ENCODE measurements around the gene NFE2.
"Not testable (repeated sequence)": the region's sequence is repeated elsewhere in the genome, so short reads cannot be mapped to it uniquely, and the experiment has no call there.

Gene NFE2

DNA sequence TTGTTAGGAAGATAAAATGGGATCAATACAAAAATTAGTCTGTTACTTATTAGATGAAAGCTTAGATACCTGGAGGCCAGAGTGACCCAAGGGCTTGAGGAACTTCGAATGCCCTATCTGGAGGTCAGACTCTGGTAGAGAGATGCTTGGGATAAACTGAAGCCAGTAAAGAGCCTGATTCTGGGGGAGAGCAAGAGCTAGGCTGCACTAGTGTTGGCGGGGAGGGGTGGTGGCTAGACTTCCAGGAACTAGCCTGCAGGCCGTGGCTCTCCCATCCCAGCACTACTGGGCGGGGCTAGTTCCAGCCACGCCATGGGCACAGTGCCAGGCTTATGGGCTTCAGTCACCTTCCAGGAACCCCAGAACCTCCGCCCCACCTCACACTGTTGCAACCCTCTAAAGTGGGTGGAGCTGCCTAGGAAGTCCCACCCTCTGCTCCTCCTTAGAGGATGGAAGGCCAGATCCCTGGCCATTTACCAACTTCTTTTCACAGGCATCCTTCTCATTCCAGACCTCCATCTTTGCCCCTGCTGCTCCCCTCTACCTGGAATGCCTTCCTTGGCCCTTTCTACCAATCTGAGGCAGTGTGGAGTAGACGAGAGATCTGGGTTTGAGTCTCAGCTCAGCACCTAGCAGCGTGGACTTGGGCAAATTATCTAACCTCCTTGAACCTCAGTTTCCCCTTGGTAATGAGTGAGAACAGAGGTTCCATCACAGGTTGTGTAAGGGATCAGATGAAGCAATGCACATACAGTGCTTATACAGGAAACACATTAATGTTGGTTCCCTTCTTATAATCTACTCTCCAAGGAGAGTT is 6.3 kb upstream of the NFE2 start:
- no peak for DNase-seq

DNA sequence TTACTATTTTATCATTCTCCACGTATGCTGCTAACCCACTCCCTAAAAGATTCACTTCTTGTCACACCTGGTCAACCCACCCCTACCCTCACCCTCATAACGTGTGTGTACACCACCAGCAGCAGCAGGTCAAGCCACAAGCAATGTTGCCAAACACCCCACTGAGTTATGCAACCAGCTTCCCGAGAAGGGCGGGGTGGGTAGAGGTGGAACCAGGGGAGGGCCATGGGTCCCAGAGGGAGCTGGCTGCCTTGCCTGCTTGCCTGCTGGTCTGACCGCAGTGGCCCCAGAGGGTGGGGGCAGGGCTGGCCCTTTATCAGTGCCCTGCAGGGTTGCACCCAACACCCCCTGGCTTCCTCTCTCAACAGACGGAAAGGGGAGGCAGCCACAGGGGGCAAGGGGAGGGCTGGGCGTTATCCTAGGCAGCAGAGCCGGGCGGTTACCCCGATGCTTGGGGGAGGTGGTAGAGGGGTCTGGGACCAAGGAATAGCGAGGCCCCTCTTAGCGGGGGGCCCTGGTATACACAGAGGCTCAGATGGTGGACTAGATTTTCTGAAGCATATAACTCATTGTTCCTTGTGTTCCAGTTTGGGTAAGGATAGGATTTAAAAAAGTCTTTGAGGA is 3.5 kb upstream of the NFE2 start:
- DNase-seq, result no peak

DNA sequence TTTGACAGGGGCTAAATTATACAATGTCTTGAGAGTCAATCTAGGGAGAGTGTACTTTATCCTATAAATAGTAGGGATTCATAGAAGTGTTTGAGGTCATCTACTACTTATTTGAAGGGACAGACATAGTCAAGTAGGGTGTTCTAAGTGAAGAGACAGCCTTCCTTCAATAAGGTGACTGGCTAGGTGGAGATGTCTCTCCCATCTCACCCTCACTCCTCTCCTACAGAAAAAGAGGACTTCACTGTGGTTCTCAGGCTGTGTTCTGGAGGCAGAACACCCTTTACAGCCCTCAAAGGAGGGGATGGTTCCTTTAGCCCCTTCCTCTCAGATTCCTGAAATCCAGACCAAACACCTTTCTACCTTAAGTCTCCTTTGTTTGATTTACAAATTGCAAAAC is 2.8 kb upstream of the NFE2 start:
- no peak for DNase-seq

DNA sequence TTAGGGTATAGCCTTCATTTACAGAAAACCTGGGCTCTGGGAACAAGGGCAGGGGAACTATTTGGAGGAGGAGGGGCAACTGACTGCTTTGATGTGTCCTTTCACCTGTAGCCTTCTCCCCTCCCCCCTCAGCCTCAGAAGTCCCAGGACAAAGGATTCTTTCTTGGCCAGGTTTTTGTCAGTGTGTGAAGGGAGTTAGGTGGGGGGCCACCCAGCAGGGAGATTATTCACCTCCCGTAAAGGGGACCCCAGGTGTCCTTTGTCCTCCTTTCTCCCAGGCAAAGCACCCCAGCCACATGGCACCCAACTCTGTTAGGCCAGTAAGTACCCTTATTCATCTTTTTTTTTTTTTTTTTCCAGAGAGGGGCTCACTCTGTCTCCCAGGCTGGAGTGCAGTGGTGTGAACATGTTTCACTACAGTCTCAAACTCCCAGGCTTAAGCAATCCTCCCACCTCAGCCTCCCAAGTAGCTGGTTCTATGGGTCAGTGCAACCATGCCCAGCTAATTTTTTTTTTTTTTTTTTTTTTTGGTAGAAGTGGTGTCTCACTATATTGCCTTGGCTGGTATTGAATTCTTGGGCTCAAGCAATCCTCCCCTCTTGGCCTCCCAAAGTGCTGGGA is 723 bp upstream of the NFE2 start:
- DNase-seq, result no peak

DNA sequence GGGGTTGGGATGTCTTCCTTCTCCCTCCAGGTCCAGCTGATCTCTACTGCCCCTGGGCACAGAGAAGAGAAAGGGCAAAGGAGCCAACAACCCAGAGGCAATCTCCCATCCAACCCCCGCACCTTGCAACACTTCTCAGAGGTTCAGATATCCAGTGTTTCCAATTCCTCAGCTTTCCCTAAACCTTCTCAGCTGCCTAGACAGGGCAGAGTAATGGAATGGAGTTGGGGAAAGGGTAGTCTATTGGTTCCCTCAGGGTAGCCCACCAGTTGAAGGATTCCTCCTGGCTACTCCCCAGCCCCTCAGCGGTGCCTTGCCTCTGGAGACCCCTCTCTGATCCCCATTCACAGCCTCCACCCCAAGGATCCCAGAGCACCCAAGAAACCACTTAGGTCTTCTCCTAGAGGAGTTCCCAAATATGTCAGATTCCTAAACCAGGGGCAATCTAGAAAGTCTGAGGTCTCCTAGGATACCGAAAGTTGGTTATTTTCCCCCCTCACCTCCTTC is 537 bp downstream of the NFE2 start:
- DNase-seq, result no peak

DNA sequence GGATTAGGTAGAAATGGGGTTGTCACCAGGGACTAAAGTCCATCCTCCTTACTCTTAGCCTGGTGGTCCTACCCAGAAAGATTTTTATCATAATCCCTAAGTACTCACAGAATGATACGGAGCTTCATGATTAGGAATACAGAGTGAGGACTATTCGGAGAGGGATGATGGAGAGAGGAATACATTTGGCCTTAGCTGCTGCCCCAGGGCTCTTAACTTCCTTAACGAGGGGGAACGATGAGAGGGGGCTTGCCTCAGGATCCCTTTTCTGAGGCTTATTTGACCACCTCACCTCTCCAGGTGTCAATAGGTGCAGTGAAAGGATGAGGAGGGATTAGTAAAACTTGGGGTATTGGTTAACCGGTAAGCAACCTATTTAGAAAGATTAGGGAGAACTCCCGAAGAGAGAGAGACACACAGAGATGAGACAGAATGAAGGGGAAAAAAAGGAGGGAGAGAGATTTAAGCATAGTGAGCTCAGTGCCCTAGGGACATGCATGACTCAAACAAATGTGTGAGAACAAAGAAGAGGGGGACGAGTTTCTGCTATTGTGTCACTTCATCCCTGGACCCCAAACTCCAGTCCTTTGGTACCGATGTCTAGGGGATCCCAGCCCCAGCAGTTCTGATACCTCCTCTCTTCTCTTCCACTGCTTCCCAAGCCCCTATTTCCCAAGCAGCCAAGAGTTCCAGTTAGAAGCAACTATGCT is 1.1 kb downstream of the NFE2 start:
- DNase-seq, result no peak

DNA sequence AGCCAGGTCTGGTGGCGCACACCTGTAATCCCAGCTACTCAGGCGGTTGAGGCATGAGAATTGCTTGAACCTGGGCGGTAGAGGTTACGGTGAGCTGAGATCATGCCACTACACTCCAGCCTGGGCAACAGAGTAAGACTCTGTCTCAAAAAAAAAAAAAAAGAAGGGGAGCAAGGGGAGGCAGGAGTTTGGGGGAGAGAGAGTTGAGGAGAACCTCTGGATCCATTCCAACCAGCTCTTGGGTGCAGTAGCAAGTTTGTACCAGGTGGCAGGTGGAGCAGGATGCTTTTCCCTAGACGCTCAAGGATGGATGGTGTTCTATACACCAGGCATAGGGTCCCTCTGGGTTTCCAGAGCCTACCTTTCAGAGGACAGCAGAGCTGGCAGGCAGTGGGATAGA is 1.9 kb downstream of the NFE2 start:
- DNase-seq, result no peak

DNA sequence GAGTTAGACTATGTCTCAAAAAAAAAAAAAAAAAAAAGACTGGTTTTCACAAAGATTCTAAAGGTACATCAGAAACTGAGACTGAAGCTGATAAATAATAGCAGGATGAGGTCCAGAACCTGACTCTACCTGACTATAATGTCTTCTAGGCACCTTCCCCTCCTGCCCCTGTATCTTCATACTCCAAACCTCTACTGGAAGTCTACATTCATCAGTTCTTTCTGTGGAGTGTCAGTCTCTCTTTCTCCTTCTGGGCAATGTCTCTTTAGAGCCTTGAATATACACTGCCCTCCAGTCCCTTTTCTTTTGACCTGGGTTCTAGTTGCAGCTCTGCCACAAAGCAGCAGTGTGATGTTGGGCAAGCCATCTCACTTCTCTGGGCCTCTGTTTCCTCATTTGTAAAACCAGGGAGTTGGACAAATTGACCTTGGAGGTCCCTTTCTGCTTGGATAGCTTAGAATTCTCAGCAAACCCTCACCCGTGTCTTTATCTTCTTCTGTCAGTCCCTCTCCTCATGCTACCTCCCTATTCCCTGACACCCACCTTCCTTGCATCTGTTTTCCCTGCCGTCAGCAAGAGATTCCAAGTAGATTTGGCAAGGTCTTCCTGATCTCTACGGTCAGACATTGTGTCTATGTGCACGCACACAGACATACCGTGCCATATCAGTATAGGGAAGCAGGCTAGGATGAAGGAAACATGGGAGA is 4.3 kb downstream of the NFE2 start:
- no peak for DNase-seq

DNA sequence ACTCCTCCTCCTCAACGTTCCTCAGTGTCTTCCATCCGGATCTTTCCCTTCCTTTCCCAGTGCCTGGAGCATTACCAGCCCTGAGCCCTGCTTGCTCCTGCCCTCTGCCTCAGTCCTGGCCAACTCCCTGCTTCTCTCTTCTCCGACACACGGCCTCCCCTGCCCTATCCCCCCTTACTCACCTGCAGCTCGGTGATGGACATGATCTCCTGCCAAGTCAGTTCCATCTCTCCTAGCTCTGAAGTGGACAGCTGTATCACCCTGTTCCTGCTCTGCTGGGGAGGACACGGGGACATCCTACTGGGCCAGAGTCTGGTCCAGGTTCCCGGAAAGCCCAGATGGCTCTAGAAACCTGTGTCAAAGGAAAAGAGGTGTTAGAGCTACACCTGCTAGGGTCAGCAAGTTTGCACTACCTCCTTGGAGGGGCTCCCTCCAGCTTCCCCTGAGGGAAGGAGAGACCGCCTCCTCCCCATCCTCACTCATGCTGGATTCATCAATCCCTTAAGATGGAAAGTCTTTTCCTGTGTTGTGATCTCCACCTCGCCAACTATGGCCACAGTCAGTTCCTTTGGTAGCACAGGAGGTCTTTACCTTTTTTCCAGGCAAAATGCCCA is 5.8 kb downstream of the NFE2 start:
- no peak for DNase-seq

DNA sequence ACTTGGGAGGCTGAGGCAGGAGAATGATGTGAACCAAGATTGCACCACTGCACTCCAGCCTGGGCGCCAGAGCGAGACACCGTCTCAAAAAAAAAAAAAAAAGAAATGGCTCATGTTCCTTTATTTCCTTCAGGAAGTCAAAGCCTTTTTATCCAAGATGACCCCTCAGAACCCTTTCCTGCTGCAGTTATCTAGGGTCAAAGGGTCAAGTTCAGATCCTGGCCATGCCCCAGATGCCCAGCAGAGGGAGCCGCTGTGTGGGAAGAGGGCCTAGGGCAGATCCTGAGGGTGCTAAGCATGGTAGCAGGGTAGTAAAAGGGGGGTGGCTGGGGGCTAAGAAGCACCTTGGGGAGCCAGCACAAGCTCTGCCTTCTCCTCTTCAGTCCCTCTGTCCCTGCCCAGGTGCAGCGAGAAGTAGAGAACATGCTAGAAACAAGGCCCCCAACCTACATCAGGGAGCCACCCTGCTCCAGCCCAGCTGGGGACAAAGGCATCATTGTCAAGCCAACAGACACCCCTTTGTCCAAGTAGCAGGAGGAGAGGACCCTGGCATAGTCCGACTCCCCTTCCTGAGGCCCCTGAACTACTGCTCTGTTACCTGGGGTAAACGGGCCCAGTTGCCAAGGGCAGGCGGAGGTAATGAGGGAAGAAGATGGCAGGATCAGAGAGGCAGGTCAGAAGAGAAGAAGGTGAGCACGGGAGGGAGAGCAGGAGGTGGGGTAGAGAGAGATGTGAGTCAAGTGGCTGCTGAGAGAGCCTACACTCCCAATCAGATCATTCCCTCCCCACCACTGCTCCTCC is 6.5 kb downstream of the NFE2 start:
- no peak for DNase-seq

DNA sequence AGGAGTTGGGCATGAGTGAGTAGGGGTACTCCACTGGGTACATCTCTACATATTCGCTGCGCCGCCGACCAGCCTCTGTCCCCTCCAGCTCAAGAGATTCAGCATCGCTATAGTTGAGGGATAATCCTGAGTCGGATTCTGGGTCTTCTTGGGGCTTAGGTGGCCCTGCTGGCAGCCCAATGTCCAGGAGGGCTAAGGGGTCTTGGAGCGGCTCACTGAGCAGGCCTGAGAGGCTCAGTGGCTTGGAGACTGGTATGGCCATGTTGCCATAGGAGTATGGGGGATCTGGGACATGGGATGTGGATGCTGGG is 7.9 kb downstream of the NFE2 start:
- DNase-seq, result no peak

DNA sequence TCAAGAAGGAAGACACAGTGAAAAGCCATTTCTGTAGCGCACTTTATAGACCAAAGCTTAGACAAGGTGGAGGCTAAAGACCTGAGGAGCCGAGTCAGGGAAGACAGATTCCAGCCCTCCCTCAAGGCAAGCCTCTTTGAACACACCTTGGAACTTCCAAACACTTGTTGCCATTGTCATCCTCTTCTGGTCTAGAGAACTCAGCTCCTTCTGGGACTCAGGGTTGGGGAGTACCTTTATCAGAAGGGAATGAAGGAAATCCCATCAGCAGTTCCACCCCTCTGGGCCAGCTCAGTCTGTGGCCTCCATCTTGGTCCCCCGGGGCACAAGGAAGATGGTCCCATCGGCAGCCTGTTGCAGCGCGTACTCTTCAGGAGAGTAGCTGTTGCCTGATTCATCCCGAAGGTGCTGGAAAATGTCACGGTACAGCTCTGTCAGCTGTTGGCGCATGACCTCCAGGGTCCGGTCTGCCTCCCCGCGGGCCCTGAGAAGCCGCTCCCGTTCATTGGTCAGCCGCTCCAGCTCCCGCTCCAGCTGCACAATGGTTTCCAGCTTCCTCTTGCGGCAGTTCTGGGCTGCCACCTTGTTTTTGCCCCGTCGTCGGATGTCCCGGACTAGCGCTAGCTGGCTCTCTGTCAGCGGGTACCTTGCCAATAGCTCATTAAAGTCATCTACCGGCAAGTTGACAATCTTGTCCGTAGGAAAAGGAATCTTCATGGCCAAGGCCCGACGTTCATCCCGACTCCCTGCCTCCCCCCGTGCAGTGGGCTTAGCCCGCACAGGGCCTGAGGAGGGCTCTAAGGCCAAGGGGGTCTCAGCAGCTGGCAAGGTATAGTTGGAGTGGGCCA is 8.5 kb downstream of the NFE2 start:
- DNase-seq, result no peak

DNA sequence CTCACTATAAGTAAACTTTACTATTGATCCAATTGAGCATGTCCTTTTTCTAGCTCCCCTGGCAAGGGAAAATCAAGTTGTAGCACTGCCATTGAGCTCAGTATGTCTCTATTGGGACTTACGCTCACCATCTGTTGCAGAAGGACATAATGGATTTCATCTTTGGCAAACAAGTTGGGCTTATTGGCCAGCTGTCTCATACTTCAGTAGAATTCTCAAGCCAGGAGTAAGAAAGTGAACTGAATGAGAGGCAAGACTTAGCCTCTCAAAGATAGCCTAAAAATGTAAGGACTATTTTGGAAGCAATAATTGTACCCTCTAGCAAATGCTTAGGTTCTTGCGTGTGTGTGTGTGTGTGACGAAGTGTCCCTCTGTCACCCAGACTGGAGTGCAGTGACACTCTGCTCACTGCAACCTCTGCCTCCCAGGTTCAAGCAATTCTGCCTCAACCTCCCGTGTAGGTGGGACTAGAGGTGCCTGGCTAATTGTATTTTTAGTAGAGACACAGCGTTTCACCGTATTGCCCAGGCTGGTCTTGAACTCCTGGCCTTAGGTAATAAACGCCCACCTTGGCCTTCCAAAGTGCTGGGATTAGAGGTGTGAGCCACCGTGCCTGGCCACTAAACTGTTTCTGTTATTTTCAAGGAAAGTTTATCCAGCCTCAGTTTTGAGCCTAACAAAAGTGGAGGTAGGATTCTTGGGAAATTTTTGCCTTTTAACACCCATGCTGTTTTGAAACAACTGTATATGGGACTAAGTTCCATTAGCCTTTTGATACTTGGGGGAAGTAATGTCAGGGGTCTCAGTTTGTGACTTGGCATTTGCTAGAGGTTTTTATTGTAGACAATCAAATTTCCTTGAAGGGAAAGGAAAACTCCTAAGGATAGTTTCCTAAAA is 13.3 kb downstream of the NFE2 start:
- no peak for DNase-seq

DNA sequence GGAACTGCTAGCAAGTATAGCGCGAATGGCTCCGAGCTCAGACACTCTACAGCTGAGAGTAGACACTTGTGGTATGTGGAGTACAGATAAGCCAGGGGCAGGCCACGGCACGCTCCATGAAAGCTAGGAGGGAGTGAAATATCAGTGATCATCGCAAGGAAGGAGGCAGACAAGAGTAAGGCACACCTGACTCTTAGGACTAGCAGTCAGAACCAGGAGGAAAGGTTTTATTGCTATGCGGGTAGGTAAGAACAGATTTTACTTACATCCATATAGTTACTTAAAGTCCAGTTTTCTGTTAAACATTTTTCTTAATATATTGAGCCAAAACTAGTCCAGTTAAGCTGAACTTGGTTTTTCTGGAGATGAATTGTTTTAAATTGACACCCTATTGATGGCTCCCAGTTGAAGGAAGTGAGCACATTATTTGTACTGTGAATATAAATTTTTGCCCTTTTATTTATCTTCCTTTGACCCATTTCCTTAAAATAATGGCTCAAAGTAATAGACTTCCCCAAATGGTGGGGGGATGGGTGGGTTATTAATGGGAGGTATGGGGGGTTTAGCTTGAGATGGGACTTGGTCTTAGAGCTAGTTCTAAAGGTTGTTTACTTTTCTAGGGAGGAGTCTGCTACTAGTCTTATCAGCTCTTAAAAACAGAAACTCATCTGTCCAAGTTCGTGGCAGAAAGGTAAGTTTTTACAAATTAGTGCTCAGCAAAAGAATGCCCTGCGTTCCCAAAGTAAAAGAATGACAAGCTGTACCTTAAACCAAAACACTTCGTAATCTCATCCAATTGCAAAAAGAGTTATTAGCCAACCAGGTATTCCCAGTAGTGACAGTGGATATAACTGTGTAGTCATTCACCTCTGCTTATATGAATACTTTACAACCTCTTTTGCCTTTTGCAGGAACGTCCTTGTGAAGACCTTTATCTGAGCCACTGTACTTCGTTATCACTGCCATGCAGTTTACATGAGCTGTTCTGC is 14.5 kb downstream of the NFE2 start:
- no peak for DNase-seq

DNA sequence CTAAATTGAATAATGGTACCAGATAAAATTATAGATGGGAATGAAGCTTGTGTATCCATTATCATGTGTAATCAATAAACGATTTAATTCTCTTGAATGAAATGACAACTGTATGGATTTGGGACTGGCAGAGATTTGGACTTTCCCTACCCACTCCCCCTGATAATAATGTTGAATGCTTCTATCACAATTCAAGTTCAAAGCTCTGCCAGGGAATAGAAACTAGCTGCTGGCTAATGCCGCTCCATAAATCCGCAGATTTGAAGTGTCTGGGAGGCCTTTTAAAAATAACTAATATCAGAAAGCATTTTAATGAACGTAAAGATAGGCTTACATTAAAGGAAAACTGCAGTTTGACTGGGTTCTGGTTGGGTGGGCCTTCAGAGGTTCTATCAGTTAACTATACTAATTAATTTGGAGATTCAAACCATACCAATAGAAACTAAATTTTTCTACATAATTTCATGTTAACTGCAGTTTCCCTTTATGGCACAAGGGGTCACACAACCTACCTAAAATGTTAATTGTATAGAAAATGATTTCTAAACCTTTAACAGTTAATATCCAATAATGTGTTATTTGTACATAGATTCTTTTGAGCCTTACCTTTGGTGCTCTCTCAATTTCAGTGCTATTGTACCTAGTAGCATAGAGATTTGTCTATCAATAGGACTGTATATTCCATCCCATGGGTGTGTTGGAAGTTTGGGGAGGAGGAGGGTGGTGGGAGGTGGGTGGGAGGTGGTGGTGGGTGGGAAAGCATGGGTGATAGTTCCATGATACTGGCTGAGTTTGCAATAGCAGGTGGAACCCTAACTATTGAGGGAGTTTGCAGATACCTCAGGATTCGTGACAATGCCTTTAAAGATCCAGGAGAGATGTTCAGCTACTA is 15.4 kb downstream of the NFE2 start:
- no peak for DNase-seq

DNA sequence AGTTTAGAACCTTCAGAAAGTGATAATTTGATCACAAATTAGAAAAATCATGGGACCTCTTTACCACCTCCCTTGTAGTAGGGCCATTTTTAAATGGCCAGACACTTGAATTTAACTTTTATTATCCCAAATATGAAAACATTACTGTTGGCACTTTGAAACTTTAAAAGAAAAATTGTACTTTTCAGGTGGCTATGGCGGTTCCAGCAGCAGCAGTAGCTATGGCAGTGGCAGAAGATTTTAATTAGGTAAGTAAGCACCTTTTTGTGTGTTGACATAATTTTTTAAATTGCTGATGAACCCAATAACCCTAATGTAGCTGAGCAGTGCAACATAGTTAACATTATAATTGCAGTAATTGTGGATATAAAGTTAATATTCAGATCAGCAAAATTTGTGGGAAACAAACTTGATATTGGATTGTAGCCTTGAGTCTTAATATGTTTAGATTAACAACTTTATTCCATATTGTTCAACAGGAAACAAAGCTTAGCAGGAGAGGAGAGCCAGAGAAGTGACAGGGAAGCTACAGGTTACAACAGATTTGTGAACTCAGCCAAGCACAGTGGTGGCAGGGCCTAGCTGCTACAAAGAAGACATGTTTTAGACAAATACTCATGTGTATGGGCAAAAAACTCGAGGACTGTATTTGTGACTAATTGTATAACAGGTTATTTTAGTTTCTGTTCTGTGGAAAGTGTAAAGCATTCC is 16.6 kb downstream of the NFE2 start:
- DNase-seq, result not testable (repeated sequence)

Measured in fibroblast of skin of abdomen (primary cell).